ENCODE data around the gene UAP1L1. TPM values are rescaled to one million over a fixed set of nuclear protein-coding genes. Genes with fewer than 3 reads are reported as not detected.
A peak's percentile ranks its signal among the peaks of the same experiment; 100 is the strongest.
"Not testable (repeated sequence)": the region's sequence is repeated elsewhere in the genome, so short reads cannot be mapped to it uniquely, and the experiment has no call there.

UAP1L1 gene, protein sequence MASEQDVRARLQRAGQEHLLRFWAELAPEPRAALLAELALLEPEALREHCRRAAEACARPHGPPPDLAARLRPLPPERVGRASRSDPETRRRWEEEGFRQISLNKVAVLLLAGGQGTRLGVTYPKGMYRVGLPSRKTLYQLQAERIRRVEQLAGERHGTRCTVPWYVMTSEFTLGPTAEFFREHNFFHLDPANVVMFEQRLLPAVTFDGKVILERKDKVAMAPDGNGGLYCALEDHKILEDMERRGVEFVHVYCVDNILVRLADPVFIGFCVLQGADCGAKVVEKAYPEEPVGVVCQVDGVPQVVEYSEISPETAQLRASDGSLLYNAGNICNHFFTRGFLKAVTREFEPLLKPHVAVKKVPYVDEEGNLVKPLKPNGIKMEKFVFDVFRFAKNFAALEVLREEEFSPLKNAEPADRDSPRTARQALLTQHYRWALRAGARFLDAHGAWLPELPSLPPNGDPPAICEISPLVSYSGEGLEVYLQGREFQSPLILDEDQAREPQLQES
- 7.6 and 10.0 TPM in 2 replicates for total RNA-seq (2014; rRNA removed; shearing (Covaris generic))

DNA sequence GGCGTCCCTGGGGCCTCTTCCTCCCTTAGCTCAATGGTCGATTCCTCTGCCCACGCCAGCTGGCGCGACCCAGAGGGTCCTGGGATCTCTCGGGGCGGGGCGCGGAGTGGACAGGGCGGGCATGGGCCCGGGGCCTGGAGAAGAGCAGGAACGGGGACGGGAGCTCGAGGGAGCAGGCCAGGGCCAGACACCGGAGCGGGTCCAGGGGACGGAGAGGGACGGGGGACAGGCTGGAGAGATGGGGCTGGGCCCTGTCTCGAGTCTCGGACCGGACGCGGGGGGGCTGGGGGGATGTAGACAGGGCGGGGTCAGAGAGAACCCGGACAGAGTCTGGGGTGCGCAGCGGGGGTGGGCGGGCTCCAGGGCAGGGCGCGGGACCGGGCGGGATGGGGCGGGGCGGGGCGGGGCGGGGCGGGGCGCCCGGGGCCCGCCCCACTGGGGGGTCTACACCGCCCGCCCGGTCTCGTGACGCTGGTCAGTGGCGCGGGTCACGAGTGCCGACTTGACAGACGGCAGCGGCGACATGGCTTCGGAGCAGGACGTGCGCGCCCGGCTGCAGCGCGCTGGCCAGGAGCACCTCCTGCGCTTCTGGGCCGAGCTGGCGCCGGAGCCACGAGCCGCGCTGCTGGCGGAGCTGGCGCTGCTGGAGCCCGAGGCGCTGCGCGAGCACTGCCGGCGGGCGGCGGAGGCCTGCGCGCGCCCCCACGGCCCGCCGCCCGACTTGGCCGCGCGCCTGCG, at the start of gene UAP1L1:
TSS of gene UAP1L1 (plus strand) at position 508 of the 738 bp plus-strand sequence. CDS start at position 524, 16 bp downstream.
- peak; percentile 79 for DNase-seq (ENCODE audit: low read depth)

DNA sequence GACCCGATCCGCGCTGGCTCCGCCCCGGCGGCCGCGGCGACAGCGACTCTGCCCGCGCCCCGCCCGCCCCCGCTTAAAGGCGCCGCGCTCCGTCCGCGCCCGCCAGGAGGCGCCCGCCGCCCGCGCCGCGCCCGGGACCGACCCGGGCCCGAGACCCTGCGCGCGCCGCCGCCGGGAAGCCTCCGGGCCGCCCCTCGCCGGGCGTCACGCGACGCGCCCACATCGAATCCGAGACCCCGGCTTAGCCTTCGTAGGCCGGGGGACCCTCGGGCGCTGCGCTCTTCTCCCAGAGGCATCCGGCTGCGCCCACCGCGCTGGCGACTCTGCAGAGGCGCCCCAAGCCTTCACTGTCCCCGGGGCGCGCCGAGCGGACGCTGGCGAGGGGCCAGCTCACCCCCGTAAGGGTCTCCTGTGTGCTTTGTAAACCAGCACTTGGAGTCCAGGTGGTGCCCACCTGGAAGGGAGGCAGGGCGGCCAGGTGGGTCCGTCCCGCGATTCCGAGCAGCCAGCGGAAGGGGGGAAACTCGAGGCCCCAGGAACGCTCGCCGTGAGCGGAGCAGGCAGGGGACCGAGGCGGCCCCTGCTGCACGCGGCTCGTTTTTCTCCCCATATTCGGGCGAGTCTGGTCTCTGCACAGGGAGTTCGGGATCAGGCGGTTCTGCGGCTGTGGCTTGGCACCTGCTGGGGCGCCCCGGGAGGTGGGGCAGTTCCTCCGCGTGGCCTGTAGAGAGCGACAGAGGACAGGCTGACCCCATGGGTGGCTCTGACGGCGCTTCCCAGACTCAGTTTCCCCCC, 48.9 kb upstream of the UAP1L1 start:
- peak; percentile 46 for DNase-seq (ENCODE audit: low read depth)

DNA sequence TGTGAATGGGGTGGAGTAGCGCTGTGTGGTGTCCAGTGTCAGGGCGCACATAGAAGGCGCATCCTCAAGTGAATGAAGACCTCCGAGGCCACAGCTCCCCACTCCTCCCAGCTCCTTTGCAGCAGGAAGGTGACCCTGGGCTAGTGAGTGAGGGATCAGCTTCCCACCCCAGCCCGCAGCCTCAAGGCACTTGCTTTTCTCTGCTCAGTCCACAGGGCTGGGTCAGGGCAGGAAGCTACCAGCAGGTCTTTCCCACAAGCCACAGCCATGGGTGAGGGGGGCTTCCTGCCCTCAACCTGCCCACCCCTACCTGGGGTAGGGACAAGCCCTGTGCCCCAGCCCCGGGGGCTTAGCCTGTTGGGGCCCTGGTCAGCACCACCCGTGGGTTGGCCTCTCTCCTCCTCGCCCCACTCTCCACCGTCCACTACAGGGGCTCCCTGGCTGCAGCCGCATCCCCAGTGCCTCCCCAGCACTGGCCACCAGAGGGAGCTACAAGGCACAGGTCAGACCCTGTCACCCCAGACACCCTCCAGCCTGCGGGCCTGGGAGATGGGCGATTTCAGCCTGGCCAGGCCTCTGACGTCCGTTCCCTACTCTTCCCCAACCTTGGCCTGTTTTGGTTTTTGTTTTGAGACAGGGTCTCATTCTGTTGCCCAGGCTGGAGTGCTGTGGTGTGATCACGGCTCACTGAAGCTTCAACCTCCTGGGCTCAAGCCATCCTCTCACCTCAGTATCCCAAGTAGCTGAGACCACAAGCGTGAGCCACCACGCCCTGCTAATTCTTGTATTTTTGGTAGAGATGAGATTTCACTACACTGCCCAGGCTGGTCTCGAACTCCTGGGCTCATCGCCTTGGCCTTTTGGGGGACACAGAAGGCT, 48.0 kb upstream of the UAP1L1 start:
- DNase-seq (ENCODE audit: low read depth): peak; percentile 51

DNA sequence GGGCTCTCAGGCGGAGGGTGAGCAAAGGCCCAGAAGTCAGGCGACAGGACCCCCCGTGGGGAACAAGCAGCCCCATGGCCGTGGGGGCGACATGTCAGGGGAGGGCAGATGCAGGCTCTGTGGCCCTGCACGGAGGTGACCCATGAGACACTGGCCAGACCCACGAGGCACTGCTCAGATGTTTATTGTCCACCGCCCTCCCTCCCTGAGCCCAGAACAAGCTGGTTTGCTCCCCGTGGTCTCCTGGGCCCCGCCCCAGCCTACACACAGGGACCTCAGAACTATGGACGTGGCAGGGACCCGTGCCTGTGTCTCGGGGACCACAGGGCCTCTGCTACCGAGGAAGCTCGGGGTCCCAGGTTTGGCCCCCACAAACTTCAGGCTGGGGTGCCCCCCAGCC, 47.3 kb upstream of the UAP1L1 start:
- no peak for DNase-seq (ENCODE audit: low read depth)

DNA sequence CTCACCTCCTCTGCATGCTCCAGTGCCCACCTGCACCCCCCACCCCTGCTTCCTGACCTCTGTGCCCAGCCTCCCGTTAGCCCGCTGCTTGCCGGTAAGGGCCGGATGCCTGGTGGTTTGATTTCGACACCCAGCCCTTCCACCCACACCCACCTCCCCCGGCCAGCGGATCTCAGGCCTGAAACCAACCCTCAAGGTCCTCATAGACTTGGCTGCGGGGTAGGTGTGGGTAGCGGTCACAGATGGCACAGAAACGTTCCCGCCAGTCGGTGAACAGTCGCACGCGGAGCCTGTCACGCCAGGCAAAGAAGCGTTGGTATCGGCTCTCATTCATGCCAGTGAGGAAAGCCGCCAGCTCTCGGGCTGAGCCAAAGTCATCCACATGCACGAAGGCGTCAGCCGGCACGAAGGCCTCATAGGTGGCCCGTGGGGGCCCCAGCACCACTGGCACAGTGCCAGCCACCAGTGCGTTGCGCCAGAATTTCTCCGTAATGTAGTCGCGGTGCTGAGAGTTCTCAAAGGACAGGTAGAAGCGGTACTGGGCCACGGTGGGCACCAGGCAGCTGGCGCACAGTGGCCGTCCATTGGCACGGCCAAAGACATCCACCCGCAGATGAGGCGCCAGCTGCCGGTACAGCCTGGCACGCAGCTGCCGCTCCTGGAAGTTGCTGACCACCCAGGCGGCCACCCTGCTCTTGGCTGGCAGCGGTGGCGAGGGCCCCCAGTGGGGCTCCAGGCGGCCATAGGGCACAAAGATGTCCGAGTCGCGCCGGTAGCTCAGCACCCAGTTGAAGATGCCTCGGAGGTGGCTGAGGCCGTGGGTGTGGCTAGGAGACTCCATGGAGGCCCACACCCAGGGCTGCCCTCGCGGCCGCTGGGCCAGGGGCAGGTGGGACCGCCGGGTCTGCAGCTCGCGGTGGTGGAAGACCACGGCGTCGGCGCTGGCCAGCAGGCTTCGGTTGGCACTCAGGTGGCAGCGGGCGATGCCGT, 46.5 kb upstream of the UAP1L1 start:
- no peak for DNase-seq (ENCODE audit: low read depth)

DNA sequence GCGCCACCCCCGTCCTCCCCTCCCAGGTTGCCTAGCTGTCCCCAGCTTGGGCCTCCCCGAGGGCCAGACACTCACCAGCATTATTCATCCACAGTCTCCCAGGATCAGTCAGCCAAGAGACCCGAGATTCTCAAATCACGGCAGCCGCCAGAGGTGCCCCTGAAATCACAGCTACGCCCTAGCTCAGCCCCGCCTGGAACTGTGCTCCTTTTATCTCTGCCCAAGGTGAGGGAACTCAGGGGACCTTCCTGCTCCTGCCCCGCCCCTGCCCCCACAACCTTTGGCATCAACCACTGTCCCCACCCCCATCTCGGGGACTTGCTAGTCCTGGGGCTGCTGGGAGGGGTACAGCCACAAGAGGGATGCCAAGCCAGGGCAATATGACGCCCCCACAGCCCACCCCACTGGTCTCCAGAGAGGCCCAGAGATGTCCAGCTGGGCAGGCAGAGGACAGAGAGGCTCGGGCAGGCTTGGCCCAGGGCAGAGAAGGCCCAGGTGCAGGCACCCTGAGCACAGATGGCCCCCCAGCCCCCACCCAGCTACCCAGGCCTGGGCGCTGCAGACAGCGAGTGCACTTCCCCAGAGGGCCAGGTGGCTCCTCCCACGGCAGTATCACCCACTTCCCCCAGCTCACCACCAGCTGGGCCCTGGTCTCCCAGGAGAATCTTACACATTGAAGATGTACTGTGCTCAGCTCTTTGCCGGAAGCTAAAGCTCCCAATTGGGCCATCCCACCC, 45.2 kb upstream of the UAP1L1 start, which contains the start of gene FUT7:
TSS of gene FUT7 (minus strand) at position 185 of the 737 bp plus-strand sequence. CDS start at position 88, 97 bp downstream.
- no peak for DNase-seq (ENCODE audit: low read depth)

DNA sequence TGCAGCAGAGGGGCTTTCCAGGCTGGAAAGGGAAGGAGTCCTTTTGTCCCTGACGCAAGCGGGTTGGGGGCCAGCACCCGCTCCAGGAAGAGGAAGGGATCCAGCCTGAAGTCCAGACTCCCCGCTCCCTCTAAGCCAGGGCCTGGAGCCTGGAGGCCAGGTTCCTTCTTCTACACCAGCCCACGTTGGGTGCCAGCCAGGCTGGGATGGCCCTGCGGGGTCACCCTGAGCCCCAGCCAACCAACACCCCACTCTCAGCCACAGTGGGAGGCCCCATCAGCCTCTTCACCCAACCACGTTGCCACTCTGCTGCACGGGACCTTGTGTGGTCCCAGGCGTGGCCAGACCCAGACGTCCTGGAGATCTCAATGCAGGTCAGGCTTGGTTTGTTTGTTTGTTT, 44.5 kb upstream of the UAP1L1 start:
- no peak for DNase-seq (ENCODE audit: low read depth)

DNA sequence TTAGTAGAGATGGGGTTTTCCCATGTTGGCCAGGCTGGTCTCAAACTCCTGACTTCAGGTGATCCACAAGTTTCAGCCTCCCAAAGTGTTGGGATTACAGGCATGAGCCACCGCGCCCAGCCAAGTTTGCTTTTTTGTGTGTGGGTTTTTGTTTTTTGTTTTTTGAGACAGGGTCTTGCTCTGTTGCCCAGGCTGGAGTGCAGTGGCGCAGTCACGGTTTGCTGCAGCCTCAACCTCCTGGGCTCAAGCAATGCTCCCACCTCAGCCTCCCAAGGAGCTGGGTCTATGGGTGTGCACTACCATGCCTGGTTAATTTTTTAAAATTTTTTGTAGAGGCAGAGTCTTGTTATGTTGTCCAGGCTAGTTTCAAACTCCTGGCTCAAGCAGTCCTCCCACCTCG, 43.8 kb upstream of the UAP1L1 start:
- DNase-seq (ENCODE audit: low read depth): not testable (repeated sequence)

DNA sequence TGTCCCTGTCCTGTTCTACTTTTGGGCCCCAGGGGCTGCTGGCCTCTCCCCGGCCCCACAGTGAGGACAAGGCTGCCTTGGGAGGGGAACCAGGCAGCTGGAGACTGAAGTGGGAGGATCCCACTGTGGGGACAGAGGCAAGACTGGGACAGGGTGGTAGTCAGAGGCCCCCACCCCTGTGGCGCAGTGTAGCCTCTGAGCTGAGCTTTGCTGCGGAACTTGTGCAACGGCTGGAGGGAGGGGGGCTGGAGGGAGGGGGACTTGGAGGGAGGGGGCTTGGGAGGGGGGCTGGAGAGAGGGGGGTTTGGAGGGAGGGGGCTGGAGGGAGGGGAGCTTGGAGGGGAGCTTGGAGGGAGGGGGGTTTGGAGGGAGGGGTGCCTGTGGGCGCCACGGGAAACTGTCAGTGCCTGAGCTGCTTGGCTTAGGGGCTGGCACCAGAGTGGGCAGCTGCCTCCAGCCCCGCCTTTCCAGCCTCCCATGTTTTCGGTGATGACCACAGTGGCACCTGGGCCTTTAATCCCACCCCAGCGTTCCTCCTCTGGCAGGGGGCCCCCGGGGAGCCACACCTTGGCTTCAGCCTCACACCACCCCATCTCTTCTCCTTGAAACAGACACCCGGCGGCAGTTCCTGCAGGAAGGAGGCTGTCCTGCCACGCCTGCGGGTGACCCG, 43.1 kb upstream of the UAP1L1 start:
- no peak for DNase-seq (ENCODE audit: low read depth)

DNA sequence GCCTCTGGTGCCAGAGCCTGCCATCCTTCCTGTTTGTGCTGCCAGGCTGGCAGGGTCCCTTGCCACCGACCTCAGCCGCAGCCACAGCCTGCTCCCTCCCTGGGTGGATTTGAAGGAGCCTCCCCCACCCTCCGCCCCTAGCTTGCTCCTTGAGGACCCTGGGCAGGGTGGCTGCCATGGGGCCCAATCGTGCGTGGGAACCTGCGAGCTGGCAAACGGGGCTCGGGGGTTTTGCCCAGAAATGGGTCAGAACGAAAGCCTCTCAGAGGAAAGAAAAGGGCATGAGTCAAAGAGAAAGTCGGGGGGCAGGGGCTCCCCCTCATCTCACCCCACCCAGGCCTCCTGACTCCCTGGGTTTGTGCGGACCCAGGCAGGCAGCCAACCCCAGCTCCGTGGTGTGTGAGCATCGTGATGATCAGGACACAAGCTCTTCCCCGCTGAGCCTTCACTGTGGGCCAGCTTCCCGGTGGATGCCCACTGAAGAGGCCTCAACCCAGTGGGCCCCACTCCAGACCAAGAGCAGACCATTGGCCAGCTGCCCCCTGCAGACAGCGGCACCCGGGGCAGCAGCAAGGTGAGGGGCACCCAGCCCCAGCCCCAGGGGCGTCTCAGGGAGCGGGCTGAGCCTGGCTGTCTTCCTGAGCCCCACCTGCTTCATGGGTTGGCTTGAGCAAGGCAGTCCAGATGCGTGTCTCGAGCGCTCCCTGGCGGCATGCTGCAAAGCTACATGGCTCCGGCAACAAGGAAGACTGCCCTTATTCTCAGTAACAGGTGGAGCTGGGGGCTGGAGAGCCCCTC, 42.4 kb upstream of the UAP1L1 start:
- DNase-seq (ENCODE audit: low read depth): peak; percentile 64

DNA sequence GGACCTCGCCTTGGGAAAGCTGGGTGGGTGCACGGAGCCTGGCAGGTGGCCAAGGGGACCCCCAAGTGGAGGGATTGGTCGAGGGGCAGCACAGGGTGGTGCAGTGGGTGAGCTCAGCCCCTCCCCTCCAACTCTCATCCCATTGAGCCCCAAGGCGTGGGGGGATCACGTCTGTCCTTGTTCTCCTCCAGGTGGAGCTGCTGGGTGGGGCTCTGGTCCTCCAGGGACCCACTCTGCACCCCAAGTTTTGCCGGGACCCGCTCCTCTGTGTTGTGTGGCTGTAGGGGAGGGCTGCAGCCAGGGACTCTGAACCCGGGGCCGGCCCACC, 41.8 kb upstream of the UAP1L1 start:
- DNase-seq (ENCODE audit: low read depth): no peak

DNA sequence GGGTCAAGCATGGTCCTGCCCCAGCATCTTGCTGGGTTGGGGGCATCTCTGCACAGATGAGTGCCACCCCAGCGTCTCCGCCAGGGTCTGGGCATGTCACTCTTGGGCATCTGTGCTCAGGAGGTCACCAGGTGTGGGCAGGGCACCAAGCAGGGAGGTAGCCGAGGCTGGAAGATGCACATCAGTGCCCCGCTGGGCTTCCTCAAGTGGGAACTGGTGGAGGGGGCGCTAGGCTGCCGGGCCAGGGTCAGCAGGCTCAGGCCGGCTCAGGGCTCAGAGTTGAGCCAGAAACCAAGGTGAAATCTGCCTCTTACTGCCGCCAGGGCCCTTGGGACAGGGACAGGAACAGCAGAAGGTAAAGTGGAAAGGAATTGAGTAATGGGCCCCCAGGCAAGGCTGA, 41.4 kb upstream of the UAP1L1 start:
- DNase-seq (ENCODE audit: low read depth): no peak

DNA sequence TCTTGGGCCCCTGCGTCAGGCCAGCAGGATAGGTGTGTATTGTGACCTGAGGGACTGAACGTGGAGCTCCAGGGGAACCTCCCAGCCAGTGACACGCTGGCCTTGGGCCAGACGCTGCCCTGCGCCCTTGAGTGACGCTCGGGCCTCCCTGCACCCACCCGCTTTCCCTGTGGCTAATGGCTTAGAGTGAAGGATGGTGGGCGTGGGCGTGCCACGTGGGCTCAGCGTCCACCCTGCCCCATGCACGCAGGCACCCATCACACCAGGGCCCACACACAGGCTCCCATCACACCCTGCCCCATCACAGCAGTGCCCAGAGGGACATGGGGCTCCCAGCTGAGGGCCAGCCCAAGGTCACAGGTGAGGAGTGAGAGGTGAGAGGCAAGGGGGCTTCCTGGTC, 40.3 kb upstream of the UAP1L1 start:
- DNase-seq (ENCODE audit: low read depth): no peak

DNA sequence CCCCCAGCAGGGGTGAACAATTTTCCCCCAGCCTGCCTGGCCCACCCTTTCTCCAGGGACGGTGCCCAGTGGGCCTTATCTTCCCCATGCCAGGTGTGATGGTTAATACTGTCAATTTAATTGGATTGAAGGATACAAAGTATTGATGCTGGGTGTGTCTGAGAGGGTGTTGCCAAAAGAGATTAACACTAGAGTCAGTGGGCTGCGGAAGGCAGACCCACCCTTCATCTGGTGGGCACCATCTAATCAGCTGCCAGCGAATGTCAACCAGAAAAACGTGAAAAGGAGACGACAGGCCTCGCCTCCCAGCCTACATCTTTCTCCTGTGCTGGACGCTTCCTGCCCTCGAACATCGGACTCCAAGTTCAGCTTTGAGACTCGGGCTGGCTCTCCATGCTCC, 39.8 kb upstream of the UAP1L1 start:
- no peak for DNase-seq (ENCODE audit: low read depth)

DNA sequence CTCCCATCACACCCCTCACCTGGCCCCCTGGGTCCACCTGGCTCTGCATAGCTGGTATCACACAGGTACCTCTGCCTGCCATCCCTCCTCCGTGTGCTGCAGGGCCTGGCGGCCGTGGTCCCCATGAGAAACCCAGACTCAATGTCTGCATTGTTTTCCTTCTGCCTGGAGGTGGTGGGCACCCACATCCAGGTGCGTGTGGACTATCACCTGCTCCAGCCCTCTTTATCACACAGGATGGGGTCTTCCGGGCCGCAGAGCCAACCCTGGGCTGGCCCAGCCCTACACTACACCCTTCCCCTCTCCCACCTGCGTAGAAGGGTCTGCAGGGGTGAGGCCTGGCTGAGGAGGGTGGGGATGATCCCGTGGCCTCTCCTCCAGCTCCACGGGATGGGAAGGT, 38.4 kb upstream of the UAP1L1 start:
- DNase-seq (ENCODE audit: low read depth): no peak

DNA sequence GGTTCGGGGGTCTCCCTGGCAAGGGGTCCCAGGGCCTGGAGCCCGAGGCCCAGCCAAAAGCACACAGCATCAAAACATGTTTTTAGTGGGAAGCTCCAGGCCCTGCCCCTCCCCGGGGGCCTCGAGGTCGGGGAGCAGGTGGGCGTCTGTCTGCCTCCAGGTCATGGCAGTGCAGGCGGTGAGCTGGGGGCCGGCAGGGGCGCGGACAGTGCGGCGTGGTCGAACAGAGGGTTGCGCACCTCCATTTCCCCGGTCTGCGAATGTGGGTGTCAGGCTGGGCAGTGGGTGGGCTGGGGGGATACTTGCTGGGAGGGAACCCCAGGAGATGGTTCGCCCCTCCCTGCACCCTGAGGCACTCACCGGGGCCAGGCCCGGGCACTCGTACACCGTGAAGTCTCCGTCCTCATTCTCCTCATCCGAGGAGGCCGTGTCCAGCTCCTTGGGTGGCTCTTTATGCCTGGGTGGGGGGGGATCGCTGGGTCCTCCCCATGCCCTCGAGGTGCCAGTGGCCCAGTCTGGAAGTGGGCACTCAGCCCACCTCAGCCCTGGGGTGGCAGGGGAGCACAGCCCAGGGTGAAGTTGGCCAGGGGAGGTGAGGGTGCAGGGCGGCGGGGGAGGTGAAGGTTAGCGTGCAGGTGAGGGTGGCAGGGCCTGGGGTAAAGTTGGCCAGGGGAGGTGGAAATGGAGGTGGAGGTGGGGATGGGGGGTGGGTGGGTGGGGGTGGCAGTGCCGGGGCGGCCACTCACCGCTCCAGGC, 37.5 kb upstream of the UAP1L1 start:
- DNase-seq (ENCODE audit: low read depth): no peak

DNA sequence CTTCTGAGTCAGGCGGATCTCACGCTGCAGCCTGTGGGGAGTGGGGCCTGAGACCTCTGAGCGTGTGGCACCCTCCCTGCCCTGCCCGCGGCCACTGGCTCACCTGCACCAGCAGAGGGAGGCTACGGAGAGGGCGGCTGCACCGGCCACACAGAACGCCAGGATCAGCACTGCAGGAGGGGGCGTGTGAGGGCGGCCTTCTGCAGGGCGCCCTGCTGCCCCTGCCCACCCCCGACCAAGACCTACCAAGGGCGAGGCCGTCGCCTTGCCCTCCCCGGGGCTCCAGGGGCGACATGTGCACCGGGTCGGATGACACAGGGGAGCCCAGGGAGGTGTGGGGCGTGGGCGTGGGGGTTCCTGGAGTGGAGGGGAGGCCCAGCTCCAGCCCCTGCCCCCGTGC, 36.7 kb upstream of the UAP1L1 start:
- no peak for DNase-seq (ENCODE audit: low read depth)

All from RPMI7951 (cell line).